ENCODE data around the gene CAPN6.

The CAPN6 gene, protein sequence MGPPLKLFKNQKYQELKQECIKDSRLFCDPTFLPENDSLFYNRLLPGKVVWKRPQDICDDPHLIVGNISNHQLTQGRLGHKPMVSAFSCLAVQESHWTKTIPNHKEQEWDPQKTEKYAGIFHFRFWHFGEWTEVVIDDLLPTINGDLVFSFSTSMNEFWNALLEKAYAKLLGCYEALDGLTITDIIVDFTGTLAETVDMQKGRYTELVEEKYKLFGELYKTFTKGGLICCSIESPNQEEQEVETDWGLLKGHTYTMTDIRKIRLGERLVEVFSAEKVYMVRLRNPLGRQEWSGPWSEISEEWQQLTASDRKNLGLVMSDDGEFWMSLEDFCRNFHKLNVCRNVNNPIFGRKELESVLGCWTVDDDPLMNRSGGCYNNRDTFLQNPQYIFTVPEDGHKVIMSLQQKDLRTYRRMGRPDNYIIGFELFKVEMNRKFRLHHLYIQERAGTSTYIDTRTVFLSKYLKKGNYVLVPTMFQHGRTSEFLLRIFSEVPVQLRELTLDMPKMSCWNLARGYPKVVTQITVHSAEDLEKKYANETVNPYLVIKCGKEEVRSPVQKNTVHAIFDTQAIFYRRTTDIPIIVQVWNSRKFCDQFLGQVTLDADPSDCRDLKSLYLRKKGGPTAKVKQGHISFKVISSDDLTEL

DNA sequence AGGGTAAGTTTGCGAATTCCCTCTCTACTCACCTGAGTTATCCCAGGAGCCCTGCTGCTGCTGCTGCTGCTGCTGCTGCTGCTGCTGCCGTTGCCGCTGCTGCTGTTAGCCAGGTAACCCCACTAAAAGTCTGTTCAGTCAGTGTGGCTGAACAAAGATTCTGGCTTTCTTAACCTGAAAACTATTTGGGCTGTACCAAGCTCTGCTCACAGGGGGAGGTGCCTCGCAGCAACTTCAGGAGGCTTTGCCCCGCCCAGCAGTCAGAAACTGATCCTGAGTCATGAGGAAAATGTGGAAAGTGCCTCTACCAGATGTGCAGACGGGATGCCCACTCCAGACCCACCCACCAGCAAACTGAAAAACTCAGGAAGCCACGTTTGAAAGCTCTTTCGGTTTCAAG is at the start of gene CAPN6:
Gene CAPN6, minus strand, starts transcription at position 145 of the 400 bp plus-strand sequence. CDS start 6,547 bp downstream, outside the sequence.
- DNase-seq = no peak

GRCh38 chrX:111319451-111319850 is 49.2 kb upstream of the CAPN6 start:
- DNase-seq = no peak

GRCh38 chrX:111318901-111319300 is 48.6 kb upstream of the CAPN6 start:
- DNase-seq = no peak

- DNase-seq = no peak
Observed at GRCh38 chrX:111309083-111309482, 38.8 kb upstream of the CAPN6 start.

GRCh38 chrX:111308039-111308438 is 37.8 kb upstream of the CAPN6 start:
- no peak for DNase-seq

GRCh38 chrX:111302284-111302683 is 32.0 kb upstream of the CAPN6 start:
- DNase-seq = no peak

DNA sequence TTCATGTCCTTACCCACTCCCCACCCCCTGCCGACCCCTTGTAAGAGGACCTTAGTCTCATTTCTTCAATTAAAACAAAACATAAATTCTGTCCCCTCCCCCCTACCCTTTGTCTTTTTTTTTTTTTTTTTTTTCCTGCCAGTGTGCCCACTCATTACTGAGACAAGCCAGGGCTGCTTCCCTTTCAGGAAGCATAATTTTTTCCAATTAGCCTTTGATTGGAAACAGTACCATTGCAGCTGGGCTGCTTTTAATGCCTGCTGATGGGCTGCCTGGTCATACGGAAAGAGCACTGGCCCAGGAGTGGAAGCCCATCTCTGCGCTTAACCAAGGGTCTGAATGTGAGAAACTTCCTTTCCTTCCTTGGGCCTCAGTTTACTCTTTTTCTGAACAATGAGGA is 18.6 kb upstream of the CAPN6 start:
- DNase-seq = no peak

GRCh38 chrX:111284631-111285293 is 14.5 kb upstream of the CAPN6 start:
- DNase-seq = no peak

DNA sequence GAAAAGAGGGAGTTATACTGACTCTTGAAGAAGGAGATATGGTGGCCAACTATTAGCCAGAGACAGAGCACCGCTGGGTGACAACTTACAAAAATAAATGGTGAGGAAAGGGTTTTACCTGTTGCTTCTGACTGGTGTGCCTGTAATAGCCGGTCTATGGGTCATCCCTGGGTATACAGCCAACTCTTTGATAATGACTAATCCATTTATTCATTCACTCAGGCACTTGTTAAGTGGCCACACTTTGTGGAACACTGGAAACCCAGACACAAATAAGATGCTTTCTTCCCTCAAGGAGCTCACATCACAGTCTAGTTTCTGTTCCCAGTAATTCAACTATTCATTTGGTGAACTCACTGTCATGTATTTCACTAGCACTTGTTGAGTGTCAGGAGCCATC is 13.2 kb upstream of the CAPN6 start:
- no peak for DNase-seq

DNA sequence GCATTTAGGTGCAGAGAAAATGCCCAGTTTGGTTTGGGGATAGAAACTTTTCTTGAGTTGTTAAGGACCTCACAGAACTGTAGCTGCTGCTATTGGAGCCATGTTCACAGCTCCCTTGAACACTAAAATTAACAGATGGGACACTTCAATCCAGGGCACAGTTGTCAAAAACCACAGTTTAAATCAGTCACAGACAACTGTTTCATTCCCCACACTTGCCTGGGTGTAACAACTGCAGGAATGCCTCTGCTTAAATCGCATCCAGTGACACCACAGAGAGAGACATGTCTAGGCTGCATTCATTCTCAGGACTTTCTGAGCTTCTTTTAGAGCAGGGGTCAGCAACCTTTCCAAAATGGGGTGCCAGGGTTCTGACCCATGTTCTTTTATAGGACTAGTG is 12.7 kb upstream of the CAPN6 start:
- DNase-seq = no peak

DNA sequence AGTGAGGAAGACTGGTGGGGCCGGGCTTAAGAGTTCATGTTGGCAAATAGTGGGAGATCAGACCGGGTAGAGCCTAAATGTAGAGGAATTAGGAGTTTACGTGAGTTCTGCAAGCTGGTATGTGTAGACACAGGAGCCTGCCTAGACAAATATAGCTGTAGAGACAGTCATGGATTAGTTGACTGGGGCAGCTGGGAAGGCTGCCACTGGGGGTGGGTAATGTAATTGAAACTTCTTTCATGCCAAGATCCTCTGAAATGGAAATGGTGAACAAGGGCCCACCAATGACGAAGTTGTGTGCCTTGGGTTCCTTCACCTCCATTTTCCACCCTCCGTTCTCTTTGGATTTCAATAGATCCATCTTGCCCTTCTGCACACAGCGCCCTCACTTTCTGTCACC is 11.9 kb upstream of the CAPN6 start:
- no peak for DNase-seq

- DNase-seq = no peak
Observed at GRCh38 chrX:111268506-111268905, 1.8 kb downstream of the CAPN6 start.

DNA sequence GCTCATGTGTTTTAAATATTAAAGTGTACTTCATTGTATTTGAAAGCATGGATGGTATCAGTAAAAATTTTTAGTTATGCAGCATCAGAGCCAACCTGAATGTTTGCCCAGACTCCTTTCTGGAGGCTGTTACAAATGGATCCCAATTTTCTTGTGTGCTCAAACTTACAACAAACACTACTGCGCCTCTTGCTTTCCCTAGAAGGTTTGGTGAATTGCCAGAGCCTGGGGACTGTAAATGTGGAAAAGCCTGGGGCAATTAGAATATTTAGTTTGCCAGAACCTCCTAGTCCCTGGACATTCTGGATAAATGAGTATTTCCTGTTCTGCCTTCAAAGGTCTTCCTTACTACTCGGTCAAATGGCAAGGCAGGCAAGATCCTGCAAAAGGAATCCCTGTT is 4.8 kb downstream of the CAPN6 start:
- DNase-seq = no peak

- DNase-seq = no peak
Observed at GRCh38 chrX:111264385-111264784, 5.9 kb downstream of the CAPN6 start.

DNA sequence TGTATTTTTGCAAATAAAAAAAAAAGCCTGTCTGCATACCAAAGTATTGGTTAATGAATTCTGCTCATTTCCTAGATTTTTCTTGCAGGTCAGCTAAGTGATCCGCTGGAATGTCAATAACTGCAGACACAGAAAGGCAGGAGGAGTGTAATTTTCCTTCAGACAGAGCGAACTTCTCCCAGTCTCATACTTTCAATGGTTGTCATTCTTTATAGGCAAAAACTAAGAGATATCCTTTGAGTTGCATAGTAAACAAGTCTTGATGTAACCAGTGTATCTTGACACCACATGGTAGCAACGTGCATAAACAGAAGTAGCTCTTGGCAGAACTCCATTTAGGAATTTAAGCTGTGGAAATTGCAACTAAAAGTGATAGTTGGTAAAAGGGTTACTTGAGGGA is 8.2 kb downstream of the CAPN6 start:
- no peak for DNase-seq

DNA sequence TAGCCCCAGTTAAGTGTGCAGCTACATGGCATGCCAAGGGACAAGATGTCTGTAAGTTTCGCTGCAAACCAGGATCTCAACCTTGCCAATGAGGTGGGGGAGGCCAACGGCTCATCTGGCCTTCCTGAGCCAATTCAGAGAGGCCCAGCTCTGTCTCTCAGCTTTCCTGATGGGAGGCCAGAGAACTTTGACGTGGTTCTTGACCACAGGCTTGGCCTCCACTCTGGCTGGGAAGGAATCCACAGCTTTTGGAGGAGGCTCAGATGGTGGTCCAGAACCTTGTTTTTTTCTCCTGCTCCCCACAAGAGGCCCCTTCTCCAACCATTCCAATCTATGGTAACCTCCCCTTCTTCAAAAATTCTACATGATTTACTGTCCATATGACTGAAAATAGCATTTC is 9.8 kb downstream of the CAPN6 start:
- DNase-seq = no peak

DNA sequence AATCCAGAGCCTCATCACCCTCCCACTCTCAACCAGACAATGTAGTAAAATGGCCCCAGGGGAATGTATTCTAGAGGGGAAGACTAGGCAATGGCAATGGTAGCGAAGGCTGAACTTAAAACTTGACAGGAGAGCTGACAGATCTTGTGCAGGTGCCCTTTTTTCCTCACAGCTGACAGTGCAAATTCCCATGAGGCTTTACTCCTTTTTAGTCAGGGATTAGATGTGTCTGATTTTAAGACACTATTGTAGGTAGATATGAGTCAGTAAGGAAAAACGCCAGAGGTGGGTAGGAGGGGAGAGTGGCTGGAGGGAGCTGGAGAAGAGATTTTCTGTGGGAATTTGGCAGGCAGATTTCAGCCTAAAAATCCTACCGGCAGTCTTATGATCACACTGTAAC is 10.7 kb downstream of the CAPN6 start:
- DNase-seq = no peak

- no peak for DNase-seq
Observed at GRCh38 chrX:111257733-111258132, 12.6 kb downstream of the CAPN6 start.

DNA sequence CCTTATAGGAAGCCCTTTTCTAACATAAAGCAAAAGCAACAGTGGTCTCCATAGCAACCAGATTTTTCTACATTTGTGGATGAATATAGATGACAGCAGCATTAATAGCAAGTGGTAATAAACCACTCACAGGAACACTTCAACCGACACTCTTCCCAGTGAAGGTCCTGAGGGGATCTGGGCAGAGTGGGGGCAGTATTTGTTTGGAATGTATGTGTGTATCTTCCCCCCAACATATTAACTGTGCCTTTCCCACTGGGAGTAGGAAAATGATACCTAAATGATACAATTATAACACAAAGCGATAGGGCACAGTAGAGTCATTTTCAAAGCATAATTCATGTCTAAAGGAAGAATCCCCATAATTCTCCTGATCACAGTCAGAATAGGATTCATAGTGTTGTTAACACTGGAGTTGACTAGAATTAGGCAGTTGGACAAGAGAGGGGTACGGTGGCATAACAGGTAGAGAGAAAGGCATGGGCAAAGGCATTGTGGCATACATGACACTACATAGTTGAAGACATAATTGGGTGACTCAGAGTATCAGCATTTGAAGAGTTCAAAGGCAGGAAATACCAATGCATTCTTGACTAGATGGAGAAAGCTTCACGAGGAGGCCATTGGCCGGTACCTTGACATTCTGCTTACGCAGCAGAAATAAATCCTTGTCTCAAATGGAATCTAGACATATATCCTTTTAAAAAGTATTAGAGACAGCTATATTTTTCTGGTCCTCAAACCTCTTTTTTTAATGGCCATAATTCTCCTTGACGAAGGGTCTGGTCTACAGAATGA is 15.2 kb downstream of the CAPN6 start:
- no peak for DNase-seq

GRCh38 chrX:111244235-111244750 is 26.0 kb downstream of the CAPN6 start:
- no peak for DNase-seq

DNA sequence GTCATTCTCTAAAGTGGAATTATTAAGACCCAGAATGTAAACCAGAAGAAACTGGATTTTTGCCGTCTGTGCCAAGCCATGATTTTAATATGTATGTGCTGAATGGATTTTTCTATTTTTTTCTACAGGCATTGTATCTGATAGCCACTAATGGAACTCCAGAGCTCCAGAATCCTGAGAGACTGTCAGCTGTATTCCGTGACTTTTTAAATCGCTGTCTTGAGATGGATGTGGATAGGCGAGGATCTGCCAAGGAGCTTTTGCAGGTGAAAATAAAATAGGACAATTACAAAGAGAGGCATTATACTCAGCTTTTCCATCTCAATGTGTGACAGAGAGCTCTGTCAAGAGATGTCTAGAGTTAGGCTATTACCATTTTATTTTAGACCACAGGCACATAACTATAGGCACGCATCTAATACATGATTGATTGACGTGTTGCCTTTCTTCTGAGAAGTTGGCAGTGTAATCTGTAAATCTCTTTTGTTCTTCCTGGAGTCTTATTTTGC is 53.9 kb downstream of the CAPN6 start:
- no peak for DNase-seq

DNA sequence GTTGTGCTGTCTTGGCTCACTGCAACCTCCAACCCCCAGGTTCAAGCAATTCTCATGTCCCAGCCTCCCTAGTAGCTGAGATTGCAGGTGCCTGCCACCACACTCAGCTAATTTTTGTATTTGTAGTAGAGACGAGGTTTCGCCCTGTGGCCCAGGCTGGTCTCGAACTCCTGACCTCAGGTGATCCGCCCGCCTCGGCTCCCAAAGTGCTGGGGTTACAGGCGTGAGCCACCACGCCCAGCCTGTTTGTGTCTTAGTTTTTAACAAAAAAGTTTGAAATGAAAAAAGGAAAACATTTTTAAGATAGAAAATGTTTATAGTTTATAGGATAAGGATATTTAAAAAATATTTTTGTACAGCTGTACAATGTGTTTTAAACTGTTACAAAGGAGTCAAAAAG is 62.4 kb downstream of the CAPN6 start:
- DNase-seq = no peak

DNA sequence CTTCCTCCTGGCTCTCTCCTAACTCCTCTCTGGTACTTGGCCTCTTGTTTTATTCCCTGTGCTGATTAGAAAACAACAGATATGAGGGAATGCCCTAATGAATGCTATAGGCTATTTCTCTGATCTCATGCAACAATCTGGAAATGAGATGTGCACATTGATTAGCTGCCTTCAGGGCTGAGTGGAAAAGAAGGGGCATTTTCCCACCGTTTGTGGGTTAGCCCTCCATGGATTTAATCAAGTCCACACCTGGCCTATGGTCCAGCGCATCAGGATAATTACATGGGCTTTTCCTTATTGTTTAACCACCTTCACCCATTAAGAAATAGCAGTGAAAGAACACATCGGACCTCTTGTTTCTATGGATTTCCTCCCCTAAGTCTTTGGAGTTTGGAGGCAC is 70.0 kb downstream of the CAPN6 start:
- DNase-seq = no peak

Measured in GDM1 (cell line).